A549 treated with CORT108297 at 1 μM for 4 hours (cell line): ENCODE data around the gene XRRA1. TPM values are rescaled to one million over a fixed set of nuclear protein-coding genes. Genes with fewer than 3 reads are reported as not detected.

ENCODE experiments used
- total RNA-seq: library from RNA; stranded (reverse); fragments of 200-300 nt; extraction: Qiagen RNA extraction; gene quantifications from 5 replicates; pipeline ENCODE4 v1.2.3, GENCODE V29; 2022

XRRA1 gene, protein sequence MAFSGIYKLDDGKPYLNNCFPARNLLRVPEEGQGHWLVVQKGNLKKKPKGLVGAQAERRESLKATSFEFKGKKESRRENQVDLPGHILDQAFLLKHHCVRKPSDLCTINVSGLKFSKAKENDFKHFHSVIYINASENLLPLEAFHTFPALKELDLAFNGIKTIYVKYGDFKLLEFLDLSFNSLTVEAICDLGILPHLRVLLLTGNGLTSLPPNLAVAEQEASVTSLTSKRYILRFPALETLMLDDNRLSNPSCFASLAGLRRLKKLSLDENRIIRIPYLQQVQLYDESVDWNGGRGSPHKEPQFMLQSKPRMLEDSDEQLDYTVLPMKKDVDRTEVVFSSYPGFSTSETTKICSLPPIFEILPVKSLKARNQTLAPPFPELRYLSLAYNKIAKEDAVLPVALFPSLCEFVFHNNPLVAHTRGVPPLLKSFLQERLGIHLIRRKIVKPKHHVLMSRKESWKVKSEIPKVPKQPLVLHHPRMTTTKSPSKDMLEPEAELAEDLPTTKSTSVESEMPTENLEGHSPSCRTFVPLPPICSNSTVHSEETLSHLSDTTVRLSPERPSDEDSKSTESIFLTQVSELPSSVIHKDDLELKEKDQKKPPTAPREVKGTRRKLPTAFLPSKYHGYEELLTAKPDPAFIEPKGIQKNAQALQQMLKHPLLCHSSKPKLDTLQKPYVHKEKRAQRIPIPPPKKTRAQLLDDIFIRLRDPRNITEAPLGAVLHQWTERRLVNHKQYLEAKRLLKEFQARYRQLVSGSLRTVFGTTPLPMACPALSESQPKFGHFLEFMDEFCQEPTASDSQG
- total RNA-seq, result 4.4 to 5.8 TPM (median 5.3 TPM) in 5 replicates

DNA sequence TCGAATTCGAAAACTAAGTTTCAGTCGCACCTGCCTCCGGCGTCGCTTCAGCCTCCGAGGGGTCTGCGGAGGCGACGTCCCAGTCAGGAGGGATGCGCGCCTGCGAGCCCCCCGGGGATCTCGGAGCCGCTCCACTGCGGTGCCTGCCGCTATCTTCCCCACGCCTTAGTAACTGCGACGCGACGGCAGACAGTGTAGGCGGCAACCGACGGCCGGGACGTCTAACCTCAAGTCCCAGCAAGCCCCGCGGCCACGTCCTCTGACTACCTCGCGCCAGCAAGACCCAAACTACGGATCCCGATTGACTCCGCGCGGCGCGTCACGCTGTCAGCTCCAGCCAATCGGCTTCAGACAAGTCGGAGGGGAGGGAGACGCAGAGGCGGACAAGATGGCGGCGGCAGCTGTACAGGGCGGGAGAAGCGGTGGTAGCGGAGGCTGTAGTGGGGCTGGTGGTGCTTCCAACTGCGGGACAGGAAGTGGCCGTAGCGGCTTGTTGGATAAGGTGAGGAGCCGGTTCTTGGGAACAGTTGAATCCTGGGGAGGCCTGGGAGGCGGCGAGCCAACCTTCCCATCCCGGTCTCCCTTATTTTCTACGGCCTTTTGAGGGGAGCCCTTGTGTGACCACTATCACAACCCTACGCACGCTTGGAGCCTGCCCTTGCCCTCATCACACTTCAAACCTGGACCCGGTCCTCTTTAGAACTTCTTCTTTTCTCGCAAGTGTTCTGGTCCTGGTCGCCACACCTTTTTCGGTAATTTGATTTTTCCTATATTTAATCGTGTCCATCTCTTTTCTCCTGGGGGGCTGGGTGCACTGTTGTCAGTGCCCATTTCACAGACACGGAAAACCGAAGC lies at the start of gene XRRA1, which contains the start of gene SPCS2:
XRRA1 (minus strand) TSS at position 194 of the 855 bp plus-strand sequence. CDS start 8,213 bp downstream, outside the sequence.
SPCS2 (plus strand) TSS at position 369 of the 855 bp plus-strand sequence; CDS start at position 389, 20 bp downstream.

GRCh38 chr11:74988541-74989259 lies 39.8 kb upstream of the XRRA1 start, which contains the start of gene NEU3:
Gene NEU3 (plus strand): TSS chr11:74988933. CDS start chr11:74989061, 128 bp downstream.

Other genes with a start within 250 kb of the XRRA1 start
- 3.0 to 5.2 TPM (median 4.0 TPM) in 5 replicates for gene CHRDL2, start 217.7 kb downstream of the XRRA1 start, total RNA-seq
- 3.8 to 6.5 TPM (median 4.8 TPM) in 5 replicates for gene RNF169, start 200.2 kb downstream of the XRRA1 start, total RNA-seq
- gene SPCS2, start 175 bp upstream of the XRRA1 start, total RNA-seq, result 235 to 416 TPM (median 246 TPM) in 5 replicates
- 3.6 to 4.4 TPM (median 4.0 TPM) in 5 replicates for gene NEU3, start 39.8 kb upstream of the XRRA1 start, total RNA-seq
- gene OR2AT4, start 147.8 kb upstream of the XRRA1 start, total RNA-seq, result not detected in 5 replicates
- 2.9 to 5.1 TPM (median 4.2 TPM) in 5 replicates for gene SLCO2B1, start 202.0 kb upstream of the XRRA1 start, total RNA-seq